K562 (cell line): ENCODE measurements around the gene RALGPS1. TPM values are rescaled to one million over a fixed set of nuclear protein-coding genes. Genes with fewer than 3 reads are reported as not detected.

Experiments used
- L3MBTL2 ChIP-seq: fragments of 450-650 bp; IDR thresholded peaks from 2 replicates; pipeline ENCODE4 v1.6.1; 2016; ENCODE audit warnings: mild to moderate bottlenecking, moderate library complexity
- MECOM ChIP-seq: fragments of 250-450 bp; sonication (Bioruptor Pico); IDR thresholded peaks from 2 replicates; pipeline ENCODE4 v1.8.0; 2022; ENCODE audit warnings: inconsistent platforms
- RFX7 ChIP-seq: fragments of 250-450 bp; sonication (Bioruptor Pico); IDR thresholded peaks from 2 replicates; pipeline ENCODE4 v1.5.1; 2021; ENCODE audit warnings: mild to moderate bottlenecking
- SIN3B ChIP-seq: fragments of 450-650 bp; IDR thresholded peaks from 2 replicates; pipeline ENCODE4 v1.6.1; 2017; ENCODE audit warnings: low read depth, mild to moderate bottlenecking, moderate library complexity
- SMAD4 ChIP-seq: fragments of 250-450 bp; sonication (Bioruptor Pico); conservative IDR thresholded peaks from 2 replicates; pipeline ENCODE4 v1.8.0; 2021; ENCODE audit warnings: inconsistent platforms, mild to moderate bottlenecking, moderate library complexity
- SMARCA4 ChIP-seq: fragments of 450-650 bp; IDR thresholded peaks from 2 replicates; pipeline ENCODE4 v1.6.1; 2016
- ZNF77 ChIP-seq: fragments of 250-450 bp; sonication (Bioruptor Pico); IDR thresholded peaks from 2 replicates; pipeline ENCODE4 v1.5.0; 2020
- polyA plus RNA-seq, 8 experiments: library from polyadenylated mRNA; depleted of rRNA in 4 of 8; stranded (reverse) in 5 of 8; unstranded in 3 of 8; fragments of >200 nt; fragmentation: Nextera tagmentation in 2 of 8; fragmentation: Illumina TruSeq in 1 of 8; extraction: Ambion mirVana in 2 of 8; extraction: Trizol in 1 of 8; gene quantifications; 2 replicates each; pipeline versions ENCODE4 v1.2.1 to v1.2.3, GENCODE V29; 2011 to 2014; ENCODE audit warnings: inconsistent platforms in 1 of 8, missing spikeins in 1 of 8
- total RNA-seq, 7 experiments: library from RNA; depleted of rRNA in 6 of 7; stranded (reverse); fragments of >200 nt in 6 of 7; fragmentation: Illumina TruSeq in 2 of 7; extraction: Trizol in 2 of 7; gene quantifications; 2 replicates each; pipeline versions ENCODE4 v1.2.1 to v1.2.3, GENCODE V29; 2011 to 2021; ENCODE audit warnings: low replicate concordance in 1 of 7
- TF ChIP-seq, protein P1 (sequence below): fragments of 450-650 bp; IDR thresholded peaks from 2 replicates; pipeline ENCODE4 v1.6.1; 2016; ENCODE audit warnings: mild to moderate bottlenecking, moderate library complexity
- TF ChIP-seq, protein P2 (sequence below): fragments of 250-450 bp; sonication (Bioruptor Pico); IDR thresholded peaks from 2 replicates; pipeline ENCODE4 v1.4.0; 2020; ENCODE audit warnings: mild to moderate bottlenecking, moderate library complexity
- TF ChIP-seq, protein P3 (sequence below): sonication (generic); formaldehyde crosslinking; IDR thresholded peaks from 2 replicates; pipeline ENCODE4 v1.8.1; 2023; ENCODE audit warnings: mild to moderate bottlenecking, missing genetic modification reagents
- TF ChIP-seq, protein P4 (sequence below): sonication (generic); formaldehyde crosslinking; IDR thresholded peaks from 2 replicates; pipeline ENCODE4 v1.8.0; 2022; ENCODE audit warnings: mild to moderate bottlenecking, missing genetic modification reagents, borderline replicate concordance

Gene RALGPS1
- total and polyA plus RNA-seq, 9 of the 15 experiments (the other 6 are each of a cell fraction or from before 2014, with no cell fraction given): 0.04 to 2.6 (median 1.5) TPM

DNA sequence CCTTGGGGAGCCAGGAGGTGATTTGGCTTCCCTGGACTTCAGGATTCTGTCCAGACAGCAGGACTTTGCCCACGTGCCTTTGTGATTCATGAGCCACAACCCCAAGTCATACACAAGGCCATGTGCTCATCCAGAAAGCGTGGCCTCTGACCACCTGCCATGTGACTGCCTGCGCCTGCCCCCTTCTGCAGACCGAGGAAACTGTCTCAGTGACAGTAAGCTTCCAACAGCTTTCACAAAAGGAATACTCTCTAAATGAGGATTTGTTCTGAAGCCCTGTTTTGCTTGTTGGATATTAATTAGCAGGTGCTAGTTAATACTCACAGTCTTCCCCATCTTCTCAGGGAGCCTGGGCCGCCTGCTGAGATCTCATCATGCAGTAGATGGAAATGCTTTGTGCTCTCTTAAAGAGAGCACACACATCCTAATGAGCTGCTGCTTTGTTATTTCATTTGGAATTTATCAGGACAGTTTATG lies 244.8 kb downstream of the RALGPS1 start (continued):
- TF ChIP-seq, protein P1, sequence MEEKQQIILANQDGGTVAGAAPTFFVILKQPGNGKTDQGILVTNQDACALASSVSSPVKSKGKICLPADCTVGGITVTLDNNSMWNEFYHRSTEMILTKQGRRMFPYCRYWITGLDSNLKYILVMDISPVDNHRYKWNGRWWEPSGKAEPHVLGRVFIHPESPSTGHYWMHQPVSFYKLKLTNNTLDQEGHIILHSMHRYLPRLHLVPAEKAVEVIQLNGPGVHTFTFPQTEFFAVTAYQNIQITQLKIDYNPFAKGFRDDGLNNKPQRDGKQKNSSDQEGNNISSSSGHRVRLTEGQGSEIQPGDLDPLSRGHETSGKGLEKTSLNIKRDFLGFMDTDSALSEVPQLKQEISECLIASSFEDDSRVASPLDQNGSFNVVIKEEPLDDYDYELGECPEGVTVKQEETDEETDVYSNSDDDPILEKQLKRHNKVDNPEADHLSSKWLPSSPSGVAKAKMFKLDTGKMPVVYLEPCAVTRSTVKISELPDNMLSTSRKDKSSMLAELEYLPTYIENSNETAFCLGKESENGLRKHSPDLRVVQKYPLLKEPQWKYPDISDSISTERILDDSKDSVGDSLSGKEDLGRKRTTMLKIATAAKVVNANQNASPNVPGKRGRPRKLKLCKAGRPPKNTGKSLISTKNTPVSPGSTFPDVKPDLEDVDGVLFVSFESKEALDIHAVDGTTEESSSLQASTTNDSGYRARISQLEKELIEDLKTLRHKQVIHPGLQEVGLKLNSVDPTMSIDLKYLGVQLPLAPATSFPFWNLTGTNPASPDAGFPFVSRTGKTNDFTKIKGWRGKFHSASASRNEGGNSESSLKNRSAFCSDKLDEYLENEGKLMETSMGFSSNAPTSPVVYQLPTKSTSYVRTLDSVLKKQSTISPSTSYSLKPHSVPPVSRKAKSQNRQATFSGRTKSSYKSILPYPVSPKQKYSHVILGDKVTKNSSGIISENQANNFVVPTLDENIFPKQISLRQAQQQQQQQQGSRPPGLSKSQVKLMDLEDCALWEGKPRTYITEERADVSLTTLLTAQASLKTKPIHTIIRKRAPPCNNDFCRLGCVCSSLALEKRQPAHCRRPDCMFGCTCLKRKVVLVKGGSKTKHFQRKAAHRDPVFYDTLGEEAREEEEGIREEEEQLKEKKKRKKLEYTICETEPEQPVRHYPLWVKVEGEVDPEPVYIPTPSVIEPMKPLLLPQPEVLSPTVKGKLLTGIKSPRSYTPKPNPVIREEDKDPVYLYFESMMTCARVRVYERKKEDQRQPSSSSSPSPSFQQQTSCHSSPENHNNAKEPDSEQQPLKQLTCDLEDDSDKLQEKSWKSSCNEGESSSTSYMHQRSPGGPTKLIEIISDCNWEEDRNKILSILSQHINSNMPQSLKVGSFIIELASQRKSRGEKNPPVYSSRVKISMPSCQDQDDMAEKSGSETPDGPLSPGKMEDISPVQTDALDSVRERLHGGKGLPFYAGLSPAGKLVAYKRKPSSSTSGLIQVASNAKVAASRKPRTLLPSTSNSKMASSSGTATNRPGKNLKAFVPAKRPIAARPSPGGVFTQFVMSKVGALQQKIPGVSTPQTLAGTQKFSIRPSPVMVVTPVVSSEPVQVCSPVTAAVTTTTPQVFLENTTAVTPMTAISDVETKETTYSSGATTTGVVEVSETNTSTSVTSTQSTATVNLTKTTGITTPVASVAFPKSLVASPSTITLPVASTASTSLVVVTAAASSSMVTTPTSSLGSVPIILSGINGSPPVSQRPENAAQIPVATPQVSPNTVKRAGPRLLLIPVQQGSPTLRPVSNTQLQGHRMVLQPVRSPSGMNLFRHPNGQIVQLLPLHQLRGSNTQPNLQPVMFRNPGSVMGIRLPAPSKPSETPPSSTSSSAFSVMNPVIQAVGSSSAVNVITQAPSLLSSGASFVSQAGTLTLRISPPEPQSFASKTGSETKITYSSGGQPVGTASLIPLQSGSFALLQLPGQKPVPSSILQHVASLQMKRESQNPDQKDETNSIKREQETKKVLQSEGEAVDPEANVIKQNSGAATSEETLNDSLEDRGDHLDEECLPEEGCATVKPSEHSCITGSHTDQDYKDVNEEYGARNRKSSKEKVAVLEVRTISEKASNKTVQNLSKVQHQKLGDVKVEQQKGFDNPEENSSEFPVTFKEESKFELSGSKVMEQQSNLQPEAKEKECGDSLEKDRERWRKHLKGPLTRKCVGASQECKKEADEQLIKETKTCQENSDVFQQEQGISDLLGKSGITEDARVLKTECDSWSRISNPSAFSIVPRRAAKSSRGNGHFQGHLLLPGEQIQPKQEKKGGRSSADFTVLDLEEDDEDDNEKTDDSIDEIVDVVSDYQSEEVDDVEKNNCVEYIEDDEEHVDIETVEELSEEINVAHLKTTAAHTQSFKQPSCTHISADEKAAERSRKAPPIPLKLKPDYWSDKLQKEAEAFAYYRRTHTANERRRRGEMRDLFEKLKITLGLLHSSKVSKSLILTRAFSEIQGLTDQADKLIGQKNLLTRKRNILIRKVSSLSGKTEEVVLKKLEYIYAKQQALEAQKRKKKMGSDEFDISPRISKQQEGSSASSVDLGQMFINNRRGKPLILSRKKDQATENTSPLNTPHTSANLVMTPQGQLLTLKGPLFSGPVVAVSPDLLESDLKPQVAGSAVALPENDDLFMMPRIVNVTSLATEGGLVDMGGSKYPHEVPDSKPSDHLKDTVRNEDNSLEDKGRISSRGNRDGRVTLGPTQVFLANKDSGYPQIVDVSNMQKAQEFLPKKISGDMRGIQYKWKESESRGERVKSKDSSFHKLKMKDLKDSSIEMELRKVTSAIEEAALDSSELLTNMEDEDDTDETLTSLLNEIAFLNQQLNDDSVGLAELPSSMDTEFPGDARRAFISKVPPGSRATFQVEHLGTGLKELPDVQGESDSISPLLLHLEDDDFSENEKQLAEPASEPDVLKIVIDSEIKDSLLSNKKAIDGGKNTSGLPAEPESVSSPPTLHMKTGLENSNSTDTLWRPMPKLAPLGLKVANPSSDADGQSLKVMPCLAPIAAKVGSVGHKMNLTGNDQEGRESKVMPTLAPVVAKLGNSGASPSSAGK: peak; percentile 100
- peak; percentile 99 for TF ChIP-seq L3MBTL2
- no peak for TF ChIP-seq RFX7 (CRISPR knock-in tag)
- TF ChIP-seq, protein P2, sequence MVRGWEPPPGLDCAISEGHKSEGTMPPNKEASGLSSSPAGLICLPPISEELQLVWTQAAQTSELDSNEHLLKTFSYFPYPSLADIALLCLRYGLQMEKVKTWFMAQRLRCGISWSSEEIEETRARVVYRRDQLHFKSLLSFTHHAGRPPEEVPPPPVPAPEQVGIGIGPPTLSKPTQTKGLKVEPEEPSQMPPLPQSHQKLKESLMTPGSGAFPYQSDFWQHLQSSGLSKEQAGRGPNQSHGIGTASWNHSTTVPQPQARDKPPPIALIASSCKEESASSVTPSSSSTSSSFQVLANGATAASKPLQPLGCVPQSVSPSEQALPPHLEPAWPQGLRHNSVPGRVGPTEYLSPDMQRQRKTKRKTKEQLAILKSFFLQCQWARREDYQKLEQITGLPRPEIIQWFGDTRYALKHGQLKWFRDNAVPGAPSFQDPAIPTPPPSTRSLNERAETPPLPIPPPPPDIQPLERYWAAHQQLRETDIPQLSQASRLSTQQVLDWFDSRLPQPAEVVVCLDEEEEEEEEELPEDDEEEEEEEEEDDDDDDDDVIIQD (CRISPR knock-in tag): 0 out of 2 replicates have a peak, but pooled peaks have one; percentile 7
- peak; percentile 89 for TF ChIP-seq SMAD4 (CRISPR knock-in tag)
- no peak for TF ChIP-seq ZNF77 (CRISPR knock-in tag)
- peak; percentile 63 for TF ChIP-seq MECOM
- TF ChIP-seq, protein P3, sequence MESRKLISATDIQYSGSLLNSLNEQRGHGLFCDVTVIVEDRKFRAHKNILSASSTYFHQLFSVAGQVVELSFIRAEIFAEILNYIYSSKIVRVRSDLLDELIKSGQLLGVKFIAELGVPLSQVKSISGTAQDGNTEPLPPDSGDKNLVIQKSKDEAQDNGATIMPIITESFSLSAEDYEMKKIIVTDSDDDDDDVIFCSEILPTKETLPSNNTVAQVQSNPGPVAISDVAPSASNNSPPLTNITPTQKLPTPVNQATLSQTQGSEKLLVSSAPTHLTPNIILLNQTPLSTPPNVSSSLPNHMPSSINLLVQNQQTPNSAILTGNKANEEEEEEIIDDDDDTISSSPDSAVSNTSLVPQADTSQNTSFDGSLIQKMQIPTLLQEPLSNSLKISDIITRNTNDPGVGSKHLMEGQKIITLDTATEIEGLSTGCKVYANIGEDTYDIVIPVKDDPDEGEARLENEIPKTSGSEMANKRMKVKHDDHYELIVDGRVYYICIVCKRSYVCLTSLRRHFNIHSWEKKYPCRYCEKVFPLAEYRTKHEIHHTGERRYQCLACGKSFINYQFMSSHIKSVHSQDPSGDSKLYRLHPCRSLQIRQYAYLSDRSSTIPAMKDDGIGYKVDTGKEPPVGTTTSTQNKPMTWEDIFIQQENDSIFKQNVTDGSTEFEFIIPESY: peak; percentile 79
- TF ChIP-seq, protein P4, sequence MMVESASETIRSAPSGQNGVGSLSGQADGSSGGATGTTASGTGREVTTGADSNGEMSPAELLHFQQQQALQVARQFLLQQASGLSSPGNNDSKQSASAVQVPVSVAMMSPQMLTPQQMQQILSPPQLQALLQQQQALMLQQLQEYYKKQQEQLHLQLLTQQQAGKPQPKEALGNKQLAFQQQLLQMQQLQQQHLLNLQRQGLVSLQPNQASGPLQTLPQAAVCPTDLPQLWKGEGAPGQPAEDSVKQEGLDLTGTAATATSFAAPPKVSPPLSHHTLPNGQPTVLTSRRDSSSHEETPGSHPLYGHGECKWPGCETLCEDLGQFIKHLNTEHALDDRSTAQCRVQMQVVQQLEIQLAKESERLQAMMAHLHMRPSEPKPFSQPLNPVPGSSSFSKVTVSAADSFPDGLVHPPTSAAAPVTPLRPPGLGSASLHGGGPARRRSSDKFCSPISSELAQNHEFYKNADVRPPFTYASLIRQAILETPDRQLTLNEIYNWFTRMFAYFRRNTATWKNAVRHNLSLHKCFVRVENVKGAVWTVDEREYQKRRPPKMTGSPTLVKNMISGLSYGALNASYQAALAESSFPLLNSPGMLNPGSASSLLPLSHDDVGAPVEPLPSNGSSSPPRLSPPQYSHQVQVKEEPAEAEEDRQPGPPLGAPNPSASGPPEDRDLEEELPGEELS (CRISPR knock-in tag): peak; percentile 95
- no peak for TF ChIP-seq SMARCA4
- TF ChIP-seq SIN3B: no peak
